BLaER1 treated with 17β-estradiol and CSF1 and Interleukin-3, amounts not matched to agents 10 nM and 100 nM (cell line): Measurements from ENCODE around the gene OR4C5.
"Not testable (repeated sequence)": the region's sequence is repeated elsewhere in the genome, so short reads cannot be mapped to it uniquely, and the experiment has no call there.

Experiments used
- H3K27ac ChIP-seq, 11 experiments: shearing (Covaris generic); formaldehyde crosslinking; 2 replicates each; pipeline ENCODE4 v1.8.1; 2022
- H3K27me3 ChIP-seq, 11 experiments: shearing (Covaris generic); formaldehyde crosslinking; 2 replicates each; pipeline ENCODE4 v1.8.1; 2022
- H3K36me3 ChIP-seq, 11 experiments: shearing (Covaris generic); formaldehyde crosslinking; 2 replicates each; pipeline ENCODE4 v1.8.1; 2022
- H3K4me1 ChIP-seq, 10 experiments: shearing (Covaris generic); formaldehyde crosslinking; 2 replicates each; pipeline ENCODE4 v1.8.1; 2022
- H3K4me2 ChIP-seq, 11 experiments: shearing (Covaris generic); formaldehyde crosslinking; 2 replicates each; pipeline ENCODE4 v1.8.1; 2022
- H3K4me3 ChIP-seq, 10 experiments: shearing (Covaris generic); formaldehyde crosslinking; 2 replicates each; pipeline ENCODE4 v1.8.1; 2022
- H3K9ac ChIP-seq, 11 experiments: shearing (Covaris generic); formaldehyde crosslinking; 2 replicates each; pipeline ENCODE4 v1.8.1; 2022
- H3K9me3 ChIP-seq, 11 experiments: shearing (Covaris generic); formaldehyde crosslinking; replicated peaks in 1 of 11; 2 replicates each; pipeline ENCODE4 v1.8.1; 2022
- H4K20me1 ChIP-seq, 11 experiments: shearing (Covaris generic); formaldehyde crosslinking; 2 replicates each; pipeline ENCODE4 v1.8.1; 2022
- Cebpa-rat ChIP-seq, 11 experiments: shearing (Covaris generic); IDR thresholded peaks; 2 replicates each; pipeline ENCODE4 v1.8.1; 2022

The OR4C5 gene

DNA sequence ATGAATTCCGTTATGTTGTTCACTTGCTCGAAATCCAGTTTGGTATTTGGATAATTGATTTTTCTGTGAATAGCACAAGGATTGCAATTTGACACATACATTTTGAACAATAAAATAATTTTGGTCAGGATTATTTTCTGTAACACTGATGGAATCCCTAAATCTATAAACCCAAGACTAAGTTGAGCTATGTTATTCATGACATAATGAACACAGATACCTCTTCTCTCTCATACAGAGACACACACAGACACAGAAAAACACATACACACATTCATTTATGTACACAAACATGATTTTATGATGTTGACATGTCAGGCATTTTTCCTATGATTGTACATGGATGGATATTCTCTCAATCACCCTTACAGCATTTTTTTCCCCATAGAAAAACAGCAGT is at the start of gene OR4C5:
OR4C5 (minus strand) TSS at position 101 of the 400 bp plus-strand sequence; CDS start at position 101, 0 bp downstream.
- no peak within 1 kb of the TSS for H3K4me2 ChIP-seq
- no peak within 1 kb of the TSS for H3K9ac ChIP-seq
- H3K4me1 ChIP-seq: peaks cover 0 to 10% (median 4%) of the 10 kb centered on the region in 10 experiments; a peak in 10 of 20 replicates
- H3K27me3 ChIP-seq: no peaks in the 10 kb centered on the region
- peaks cover 3 to 16% (median 9%) of the 10 kb centered on the region in 11 experiments; a peak in 16 of 22 replicates for H3K9me3 ChIP-seq
- H4K20me1 ChIP-seq: no peaks in the 10 kb centered on the region
- no peaks in the 10 kb centered on the region for H3K36me3 ChIP-seq
- H3K4me3 ChIP-seq: no peak within 1 kb of the TSS
- H3K27ac ChIP-seq: no peak within 1 kb of the TSS
- TF ChIP-seq Cebpa-rat (IDR thresholded peaks at IDR 0.05): no peak

- no peak for TF ChIP-seq Cebpa-rat (IDR thresholded peaks at IDR 0.05)
- H3K27me3 ChIP-seq: no peaks in the 10 kb centered on the region
- H3K4me3 ChIP-seq: no peak overlapping the region
- H3K9ac ChIP-seq: no peak overlapping the region
- H3K4me2 ChIP-seq: no peak overlapping the region
- H3K27ac ChIP-seq: no peak overlapping the region
- H3K9me3 ChIP-seq: peaks cover 16 to 35% (median 27%) of the 10 kb centered on the region in 11 experiments
- H3K36me3 ChIP-seq: no peaks in the 10 kb centered on the region
- no peaks in the 10 kb centered on the region for H4K20me1 ChIP-seq
- H3K4me1 ChIP-seq: no peaks in the 10 kb centered on the region
Measured at GRCh38 chr11:48384670-48385069, 18.4 kb upstream of the OR4C5 start.

DNA sequence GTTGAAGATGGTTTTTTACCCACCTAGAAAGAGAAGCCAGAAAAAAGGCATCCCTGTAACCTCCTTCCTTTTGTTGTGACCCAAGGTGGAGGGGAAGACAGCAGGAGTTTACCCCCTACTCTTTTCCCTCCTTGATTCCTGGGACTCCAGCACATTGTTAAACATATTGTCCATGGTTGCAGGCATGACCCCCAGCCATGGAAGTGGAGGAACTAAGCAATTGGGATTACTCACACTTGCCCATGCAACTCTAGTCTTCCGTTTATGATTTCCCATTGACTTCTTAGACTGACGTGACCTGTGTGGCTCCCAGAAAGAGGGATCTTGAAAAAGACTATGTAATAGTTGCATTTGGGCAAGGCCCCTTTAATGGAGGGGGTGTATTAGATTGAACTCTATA is 17.9 kb upstream of the OR4C5 start:
- not testable (repeated sequence) for H3K27me3 ChIP-seq, H4K20me1 ChIP-seq, H3K4me3 ChIP-seq, H3K27ac ChIP-seq, H3K36me3 ChIP-seq, H3K9ac ChIP-seq, H3K4me1 ChIP-seq, H3K4me2 ChIP-seq
- peaks cover 16 to 35% (median 27%) of the 10 kb centered on the region in 11 experiments for H3K9me3 ChIP-seq

DNA sequence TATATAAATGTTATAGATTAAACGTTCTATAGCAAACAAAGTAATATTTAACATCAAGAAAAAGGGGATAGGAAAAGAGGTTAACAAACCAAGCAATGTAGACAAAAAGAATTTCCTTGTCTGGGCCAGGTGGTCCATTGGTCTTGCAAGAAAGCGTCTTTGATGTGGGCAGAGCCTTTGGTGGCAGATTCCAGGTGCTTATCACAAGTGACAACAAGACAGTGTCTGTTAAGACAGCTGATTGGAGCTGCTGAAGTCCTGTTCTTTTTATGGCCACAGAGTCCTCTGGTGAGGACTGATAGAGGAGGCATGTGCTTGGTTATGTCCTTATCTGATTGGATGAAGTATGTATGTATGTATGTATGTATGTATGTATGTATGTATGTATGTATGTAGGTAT is 5.0 kb downstream of the OR4C5 start:
- H3K9ac ChIP-seq, H3K27me3 ChIP-seq, H3K27ac ChIP-seq, H4K20me1 ChIP-seq, H3K4me3 ChIP-seq, H3K4me2 ChIP-seq, H3K36me3 ChIP-seq, H3K4me1 ChIP-seq: not testable (repeated sequence)
- peaks cover 7 to 34% (median 24%) of the 10 kb centered on the region in 11 experiments; a peak in 19 of 22 replicates for H3K9me3 ChIP-seq

DNA sequence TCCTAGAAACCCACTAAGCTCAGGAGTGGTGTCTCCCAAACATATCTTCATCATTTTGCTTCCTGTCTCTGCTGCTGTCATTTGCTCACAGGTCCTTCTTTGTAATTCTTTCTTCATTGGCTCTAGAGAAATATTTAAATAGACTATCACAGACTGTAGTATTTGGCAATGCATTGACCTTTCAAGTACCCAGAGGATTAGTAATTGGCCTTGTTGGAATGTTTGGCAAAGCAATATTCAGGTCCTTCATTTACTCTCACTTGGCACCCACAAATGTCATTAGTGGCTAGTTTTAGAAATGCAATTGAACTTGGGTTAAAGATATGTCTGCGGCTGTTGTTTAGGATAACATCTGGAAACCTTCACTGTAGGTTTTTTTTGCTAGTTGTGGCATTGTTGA is 11.6 kb downstream of the OR4C5 start:
- H3K9me3 ChIP-seq: peaks cover 0 to 34% (median 18%) of the 10 kb centered on the region in 11 experiments; a peak in 14 of 22 replicates
- H3K9ac ChIP-seq: no peak overlapping the region
- no peak overlapping the region for H3K27ac ChIP-seq
- H3K4me1 ChIP-seq: no peaks in the 10 kb centered on the region
- no peaks in the 10 kb centered on the region for H3K27me3 ChIP-seq
- no peak overlapping the region for H3K4me2 ChIP-seq
- no peaks in the 10 kb centered on the region for H3K36me3 ChIP-seq
- H3K4me3 ChIP-seq: no peak overlapping the region
- H4K20me1 ChIP-seq: no peaks in the 10 kb centered on the region
- TF ChIP-seq Cebpa-rat (IDR thresholded peaks at IDR 0.05): no peak

DNA sequence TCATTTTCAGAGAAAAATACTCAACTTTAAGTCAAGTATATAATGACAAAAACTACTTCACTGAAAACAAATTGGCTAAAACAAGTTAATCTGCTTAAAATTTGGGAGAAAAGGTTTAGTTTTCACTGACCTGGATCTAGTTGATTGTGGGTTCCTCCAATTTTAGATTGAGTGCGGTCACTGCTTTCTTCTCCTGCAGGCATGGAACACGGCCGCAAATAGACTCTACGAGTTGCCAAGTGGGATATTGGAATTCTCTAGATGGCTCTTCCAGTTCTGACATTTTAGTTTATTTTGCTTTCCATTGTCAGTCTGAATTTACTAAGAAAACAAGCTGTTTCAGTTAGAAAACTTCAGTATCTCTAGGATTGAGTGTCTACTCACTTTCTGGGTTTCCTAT is 12.3 kb downstream of the OR4C5 start:
- no peak overlapping the region for H3K27ac ChIP-seq
- H3K9me3 ChIP-seq: peaks cover 0 to 34% (median 18%) of the 10 kb centered on the region in 11 experiments; a peak in 14 of 22 replicates
- no peaks in the 10 kb centered on the region for H3K27me3 ChIP-seq
- H3K4me3 ChIP-seq: no peak overlapping the region
- no peaks in the 10 kb centered on the region for H3K4me1 ChIP-seq
- no peak overlapping the region for H3K4me2 ChIP-seq
- no peaks in the 10 kb centered on the region for H3K36me3 ChIP-seq
- H4K20me1 ChIP-seq: no peaks in the 10 kb centered on the region
- no peak for TF ChIP-seq Cebpa-rat (IDR thresholded peaks at IDR 0.05)
- no peak overlapping the region for H3K9ac ChIP-seq

GRCh38 chr11:48346286-48346685 is 20.0 kb downstream of the OR4C5 start:
- not testable (repeated sequence) for H3K4me3 ChIP-seq, H3K36me3 ChIP-seq, H3K4me1 ChIP-seq, H3K27me3 ChIP-seq, H3K4me2 ChIP-seq, H3K9ac ChIP-seq, H4K20me1 ChIP-seq, H3K27ac ChIP-seq
- peaks cover 14 to 32% (median 20%) of the 10 kb centered on the region in 11 experiments for H3K9me3 ChIP-seq

GRCh38 chr11:48342505-48342904 is 23.8 kb downstream of the OR4C5 start:
- H3K4me3 ChIP-seq, H4K20me1 ChIP-seq, H3K36me3 ChIP-seq, H3K4me2 ChIP-seq, H3K27me3 ChIP-seq, H3K4me1 ChIP-seq, H3K9ac ChIP-seq, H3K27ac ChIP-seq: not testable (repeated sequence)
- peaks cover 14 to 32% (median 16%) of the 10 kb centered on the region in 11 experiments for H3K9me3 ChIP-seq

- no peak overlapping the region for H3K27ac ChIP-seq
- no peak overlapping the region for H3K4me2 ChIP-seq
- H3K9ac ChIP-seq: no peak overlapping the region
- H3K4me3 ChIP-seq: no peak overlapping the region
- H3K4me1 ChIP-seq: no peaks in the 10 kb centered on the region
- H3K27me3 ChIP-seq: no peaks in the 10 kb centered on the region
- H3K9me3 ChIP-seq: peaks cover 11 to 25% (median 13%) of the 10 kb centered on the region in 11 experiments
- H4K20me1 ChIP-seq: no peaks in the 10 kb centered on the region
- TF ChIP-seq Cebpa-rat (IDR thresholded peaks at IDR 0.05): no peak
- H3K36me3 ChIP-seq: no peaks in the 10 kb centered on the region
Measured at GRCh38 chr11:48341466-48341865, 24.8 kb downstream of the OR4C5 start.

GRCh38 chr11:48324620-48325019 is 41.6 kb downstream of the OR4C5 start, which contains the start of gene OR4C3:
Gene OR4C3 (plus strand): TSS chr11:48324920. CDS start chr11:48325022, 102 bp downstream.
- H3K9me3 ChIP-seq, H3K27me3 ChIP-seq, H3K27ac ChIP-seq, H3K4me3 ChIP-seq, H3K9ac ChIP-seq, H3K36me3 ChIP-seq, H3K4me1 ChIP-seq, H4K20me1 ChIP-seq, H3K4me2 ChIP-seq: not testable (repeated sequence)

- H3K9ac ChIP-seq, H3K36me3 ChIP-seq, H3K4me2 ChIP-seq, H4K20me1 ChIP-seq, H3K4me3 ChIP-seq, H3K9me3 ChIP-seq, H3K4me1 ChIP-seq, H3K27me3 ChIP-seq, H3K27ac ChIP-seq: not testable (repeated sequence)
Measured at GRCh38 chr11:48319813-48320212, 46.5 kb downstream of the OR4C5 start.
